NK-92 treated with Interleukin-12 subunit alpha and Interleukin-12 subunit beta, amount 100 ng/mL, for 24 hours (cell line): ENCODE data around the gene OR2L8.

Source experiments
- DNase-seq: peaks from one replicate; lab custom pipeline; 2025; lab: John Stamatoyannopoulos, UW

The OR2L8 gene

GRCh38 chr1:247948558-247948957 is at the start of gene OR2L8:
TSS of gene OR2L8 (plus strand) at chr1:247948858. CDS start at chr1:247948858, 0 bp downstream.
- no peak for DNase-seq

- no peak for DNase-seq
Observed at GRCh38 chr1:247904122-247904521, 44.5 kb upstream of the OR2L8 start.

GRCh38 chr1:247905181-247905580 is 43.5 kb upstream of the OR2L8 start:
- DNase-seq, result no peak

- DNase-seq, result no peak
Observed at GRCh38 chr1:247905910-247906503, 42.7 kb upstream of the OR2L8 start.

- no peak for DNase-seq
Observed at GRCh38 chr1:247906504-247907047, 42.1 kb upstream of the OR2L8 start.

- no peak for DNase-seq
Observed at GRCh38 chr1:247908766-247909165, 39.9 kb upstream of the OR2L8 start.

GRCh38 chr1:247913786-247914185 is 34.9 kb upstream of the OR2L8 start:
- DNase-seq, result no peak

GRCh38 chr1:247914941-247915662 is 33.6 kb upstream of the OR2L8 start:
- no peak for DNase-seq

- DNase-seq, result no peak
Observed at GRCh38 chr1:247919952-247920351, 28.7 kb upstream of the OR2L8 start, which contains the start of gene OR2T8. TSS of gene OR2T8 (plus strand) at chr1:247920252. CDS start at chr1:247921018, 766 bp downstream.

GRCh38 chr1:247923941-247924340 is 24.7 kb upstream of the OR2L8 start:
- no peak for DNase-seq

GRCh38 chr1:247924868-247925267 is 23.8 kb upstream of the OR2L8 start, which contains the start of gene OR2AJ1:
TSS of gene OR2AJ1 (plus strand) at chr1:247924889. CDS start at chr1:247933769, 8,880 bp downstream.
- no peak for DNase-seq

GRCh38 chr1:247933989-247934388 is 14.7 kb upstream of the OR2L8 start:
- no peak for DNase-seq

GRCh38 chr1:247935781-247936180 is 12.9 kb upstream of the OR2L8 start:
- no peak for DNase-seq

GRCh38 chr1:247936415-247936814 is 12.2 kb upstream of the OR2L8 start:
- no peak for DNase-seq

- DNase-seq, result peak; percentile 16
Observed at GRCh38 chr1:247936965-247937734, 11.5 kb upstream of the OR2L8 start.

- no peak for DNase-seq
Observed at GRCh38 chr1:247942624-247943023, 6.0 kb upstream of the OR2L8 start.

GRCh38 chr1:247953408-247953807 is 4.8 kb downstream of the OR2L8 start:
- DNase-seq, result no peak

GRCh38 chr1:247961791-247962190 is 13.1 kb downstream of the OR2L8 start:
- DNase-seq, result no peak

GRCh38 chr1:247962911-247963588 is 14.4 kb downstream of the OR2L8 start:
- no peak for DNase-seq

GRCh38 chr1:247964933-247965332 is 16.3 kb downstream of the OR2L8 start, which contains the start of gene OR2AK2:
TSS of gene OR2AK2 (plus strand) at chr1:247965233. CDS start at chr1:247965377, 144 bp downstream.
- no peak for DNase-seq

GRCh38 chr1:247966532-247967204 is 18.0 kb downstream of the OR2L8 start:
- no peak for DNase-seq
